HG02759 (cell line): ENCODE measurements around the gene WDR18.
"Not testable (repeated sequence)": the region's sequence is repeated elsewhere in the genome, so short reads cannot be mapped to it uniquely, and the experiment has no call there.

ENCODE experiments used
- ATAC-seq: cut with Tn5 transposase; IDR thresholded peaks from one replicate; pipeline ENCODE4 v1.9.1; 2021; ENCODE audit warnings: mild to moderate bottlenecking, moderate library complexity; ENCODE audit not compliant: unreplicated experiment

Gene WDR18

DNA sequence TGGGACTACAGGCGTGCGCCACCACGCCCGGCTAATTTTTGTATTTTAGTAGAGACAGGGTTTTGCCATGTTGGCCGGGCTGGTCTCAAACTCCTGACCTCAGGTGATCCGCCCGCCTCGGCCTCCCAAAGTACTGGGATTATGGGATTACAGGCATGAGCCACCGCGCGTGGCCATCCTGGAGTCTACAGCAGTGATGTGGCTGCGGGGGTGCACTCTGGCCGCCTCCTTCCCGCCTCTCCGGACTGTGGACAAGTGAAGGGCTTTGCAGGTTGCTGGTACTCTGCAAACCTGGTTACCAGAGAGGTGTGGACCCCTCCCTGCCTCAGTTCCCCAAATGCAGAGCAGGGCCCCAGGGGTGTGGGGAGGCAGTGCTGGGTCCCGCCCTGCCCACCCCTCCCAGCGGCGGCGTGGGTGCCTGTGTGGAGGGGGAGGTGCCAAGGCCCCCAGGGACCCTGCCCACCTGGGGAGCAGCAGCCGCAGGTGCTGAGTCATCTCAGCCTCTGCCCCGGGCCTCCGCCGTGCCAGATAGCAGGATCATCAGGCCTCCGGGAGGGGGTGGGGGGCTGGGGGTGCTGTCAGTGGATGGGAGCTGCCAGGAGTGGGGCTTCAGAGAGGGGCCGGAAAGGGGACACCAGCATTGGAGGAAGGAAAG is 35.2 kb upstream of the WDR18 start:
- ATAC-seq, result no peak

DNA sequence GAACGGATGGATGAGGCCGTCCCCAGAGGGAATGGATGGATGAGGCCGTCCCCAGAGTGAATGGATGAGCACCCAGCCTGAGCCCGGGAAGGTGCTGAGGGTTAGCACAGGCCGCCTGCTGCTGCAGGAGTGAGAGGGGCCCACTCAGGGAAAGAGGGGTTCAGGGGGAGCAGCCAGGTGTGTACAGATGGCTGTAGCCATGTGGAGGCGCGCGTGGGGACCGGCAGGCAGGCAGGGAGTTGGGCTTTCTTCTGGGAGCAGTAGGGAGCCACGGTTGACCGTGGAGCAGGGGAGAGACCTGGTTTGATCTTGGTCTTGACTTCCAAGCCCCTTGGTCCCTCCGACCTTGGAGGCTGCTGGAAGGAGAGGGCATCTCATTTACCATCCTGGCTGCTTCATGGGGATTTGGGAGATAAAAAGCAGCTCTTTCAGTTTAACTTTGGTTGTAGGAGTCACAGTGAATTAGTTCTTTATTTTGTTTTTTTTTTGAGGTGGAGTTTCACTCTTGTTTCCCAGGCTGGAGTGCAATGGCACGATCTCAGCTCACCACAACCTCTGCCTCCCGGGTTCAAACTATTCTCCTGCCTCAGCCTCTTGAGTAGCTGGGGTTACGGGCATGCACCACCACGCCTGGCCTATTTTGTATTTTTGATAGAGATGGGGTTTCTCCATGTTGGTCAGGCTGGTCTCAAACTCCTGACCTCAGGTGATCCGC is 33.6 kb upstream of the WDR18 start:
- no peak for ATAC-seq

DNA sequence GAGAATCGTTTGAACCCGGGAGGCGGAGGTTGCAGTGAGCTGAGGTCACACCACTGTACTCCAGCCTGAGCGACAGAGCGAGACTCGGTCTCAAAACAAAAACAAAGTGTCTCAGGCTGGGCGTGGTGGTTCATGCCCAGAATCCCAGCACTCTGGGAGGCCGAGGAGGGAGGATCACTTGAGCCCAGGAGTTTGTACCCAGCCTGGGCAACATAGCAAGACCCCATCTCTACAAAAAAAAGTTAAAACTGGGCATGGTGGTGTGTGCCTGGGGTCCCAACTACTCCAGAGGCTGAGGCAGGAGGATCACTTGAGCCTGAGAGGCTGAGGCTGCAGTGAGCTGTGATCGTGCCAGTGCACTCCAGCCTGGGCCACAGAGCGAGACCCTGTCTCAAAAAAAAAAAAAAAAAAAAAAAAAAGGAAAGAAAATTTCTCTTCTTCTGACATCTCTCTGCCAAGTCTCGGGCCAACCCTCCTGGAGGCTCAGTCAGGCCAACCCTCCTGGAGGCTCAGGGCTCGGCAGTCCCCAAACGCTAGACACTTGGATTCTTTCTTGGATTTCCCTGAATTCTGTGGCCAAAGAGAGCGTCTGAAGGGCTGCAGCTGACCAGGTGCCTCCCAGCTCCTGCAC is 32.0 kb upstream of the WDR18 start:
- ATAC-seq, result no peak

DNA sequence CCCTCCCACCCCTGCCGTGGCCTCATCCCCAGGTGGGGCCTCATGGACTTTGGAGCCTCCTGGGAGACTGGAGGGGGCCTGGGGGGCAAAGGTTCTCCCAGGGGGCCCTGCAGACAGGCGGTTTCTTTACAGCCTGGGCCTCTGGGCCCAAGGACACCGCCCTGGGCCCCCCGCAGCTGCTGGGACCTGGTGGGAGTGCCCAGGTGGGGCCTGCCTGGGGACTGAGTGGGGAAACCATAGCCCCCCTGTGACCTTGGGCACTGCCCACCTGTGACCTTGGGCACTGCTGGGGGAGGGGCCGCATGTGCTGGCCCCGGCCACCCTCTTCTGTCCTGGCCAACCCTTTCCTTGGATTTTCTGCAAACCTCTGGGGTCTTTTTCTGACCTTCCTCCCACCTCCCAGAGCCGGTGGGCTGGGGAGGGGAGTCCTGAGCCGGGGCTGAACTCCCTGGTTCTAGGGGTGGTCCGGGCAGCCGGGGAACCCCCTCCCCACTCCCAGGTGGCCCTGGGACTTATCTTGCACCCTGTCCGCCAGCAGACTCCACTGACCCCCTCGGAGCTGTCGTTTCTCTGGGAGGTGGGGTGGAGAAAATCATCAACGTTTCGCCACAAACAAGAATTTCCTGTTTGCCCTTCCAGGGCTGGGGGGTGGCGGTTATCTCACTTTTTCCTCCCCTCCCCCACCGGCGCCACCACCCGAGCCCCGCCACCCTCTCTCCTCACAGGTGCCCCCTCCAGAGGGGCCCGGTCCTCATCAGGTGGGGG is 31.3 kb upstream of the WDR18 start:
- no peak for ATAC-seq

DNA sequence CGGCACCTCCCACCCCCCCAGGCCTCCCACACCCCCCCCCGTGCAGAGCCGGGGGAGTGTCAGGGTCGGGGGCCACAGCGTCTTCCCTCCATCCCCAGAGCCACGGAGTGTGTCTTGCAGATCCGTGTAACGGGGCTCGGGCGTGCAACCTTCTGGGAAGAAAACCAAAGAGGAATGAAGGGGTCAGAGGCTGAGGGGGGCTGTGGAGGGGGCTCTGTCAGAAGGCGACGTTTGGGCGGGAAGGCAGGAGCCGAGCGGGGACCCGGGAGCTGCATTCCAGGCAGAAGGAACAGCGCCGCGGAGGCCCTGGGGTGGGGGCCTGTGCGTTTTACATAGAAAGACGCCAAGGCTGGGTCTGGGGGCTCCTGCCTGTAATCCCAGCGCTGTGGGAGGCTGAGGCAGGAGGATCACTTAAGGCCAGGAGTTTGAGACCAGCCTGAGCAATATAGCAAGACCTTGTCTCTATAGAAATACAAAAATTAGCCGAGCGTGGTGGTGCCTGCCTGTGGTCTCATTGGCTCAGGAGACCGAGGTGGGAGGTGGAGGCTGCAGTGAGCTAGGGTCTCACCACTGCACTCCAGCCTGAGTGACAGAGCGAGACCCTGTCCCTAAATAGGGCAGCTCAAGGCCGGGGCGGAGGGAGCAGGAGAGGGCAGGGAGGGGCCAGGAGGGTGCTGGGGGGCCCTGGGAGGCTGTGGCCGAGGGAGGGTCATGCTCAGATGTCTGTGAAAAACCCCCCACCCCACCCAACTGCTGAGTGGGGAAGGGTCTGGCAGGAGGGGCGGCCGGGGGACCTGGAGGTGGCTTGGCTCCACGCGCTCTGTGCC is 30.5 kb upstream of the WDR18 start:
- ATAC-seq, result no peak

DNA sequence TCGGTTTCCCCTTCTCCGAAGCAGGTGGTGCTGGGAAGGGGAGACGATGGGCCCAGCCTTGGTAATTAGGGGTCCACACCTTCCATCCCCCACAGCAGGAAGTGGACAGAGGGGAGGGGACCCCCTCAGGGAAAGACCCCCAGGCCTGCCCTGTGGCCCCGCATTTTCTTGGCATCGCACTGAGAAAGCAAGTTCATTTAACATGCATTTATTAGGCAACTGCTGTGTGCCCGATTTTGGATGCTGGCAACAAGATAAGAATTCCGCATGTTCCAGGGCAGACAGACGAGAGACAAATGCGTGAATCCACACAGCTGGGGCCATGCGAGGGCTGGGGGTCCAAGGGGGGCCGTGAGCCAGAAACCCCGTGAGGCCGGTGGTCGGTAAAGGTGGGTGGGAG is 29.9 kb upstream of the WDR18 start:
- no peak for ATAC-seq

DNA sequence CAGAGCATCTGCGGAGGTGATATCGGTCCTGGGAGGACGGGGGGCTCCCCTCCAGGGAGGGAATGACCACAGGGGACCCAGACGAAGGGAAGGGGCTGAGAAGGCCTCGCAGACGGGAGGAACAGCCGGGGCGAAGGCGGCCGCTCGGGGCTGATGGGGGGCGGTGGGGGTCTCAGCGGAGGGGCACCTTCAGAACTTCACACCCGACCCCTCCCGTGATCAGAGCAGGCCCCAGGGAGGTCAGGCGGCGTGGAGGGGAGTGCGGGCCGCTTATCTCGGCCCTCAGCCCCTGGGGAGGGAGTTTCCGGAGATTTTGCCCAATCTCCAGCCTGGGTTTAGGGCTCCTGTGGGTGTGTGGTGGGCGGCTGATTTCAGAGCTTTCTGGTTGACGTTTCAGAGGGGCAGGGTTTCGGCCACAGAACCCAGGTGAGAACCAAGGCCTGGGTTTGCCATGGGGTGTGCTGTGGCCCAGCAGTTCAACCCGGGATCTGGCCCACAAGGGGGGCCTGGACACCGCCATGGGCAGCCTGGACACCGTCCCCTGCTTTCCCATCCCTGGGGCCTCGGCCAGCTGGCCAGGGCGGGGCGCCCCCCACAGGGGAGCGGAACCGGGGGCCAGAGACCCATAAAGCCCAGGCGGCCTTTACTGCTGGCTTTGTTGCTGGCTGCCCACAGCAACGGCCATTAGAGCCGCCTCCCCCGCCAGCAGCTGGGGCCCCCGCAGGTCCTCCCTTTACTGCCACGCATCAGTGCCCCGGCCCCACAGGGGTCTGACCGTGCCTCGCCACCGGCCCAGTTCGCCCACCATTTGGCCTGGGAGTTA is 29.3 kb upstream of the WDR18 start:
- no peak for ATAC-seq

DNA sequence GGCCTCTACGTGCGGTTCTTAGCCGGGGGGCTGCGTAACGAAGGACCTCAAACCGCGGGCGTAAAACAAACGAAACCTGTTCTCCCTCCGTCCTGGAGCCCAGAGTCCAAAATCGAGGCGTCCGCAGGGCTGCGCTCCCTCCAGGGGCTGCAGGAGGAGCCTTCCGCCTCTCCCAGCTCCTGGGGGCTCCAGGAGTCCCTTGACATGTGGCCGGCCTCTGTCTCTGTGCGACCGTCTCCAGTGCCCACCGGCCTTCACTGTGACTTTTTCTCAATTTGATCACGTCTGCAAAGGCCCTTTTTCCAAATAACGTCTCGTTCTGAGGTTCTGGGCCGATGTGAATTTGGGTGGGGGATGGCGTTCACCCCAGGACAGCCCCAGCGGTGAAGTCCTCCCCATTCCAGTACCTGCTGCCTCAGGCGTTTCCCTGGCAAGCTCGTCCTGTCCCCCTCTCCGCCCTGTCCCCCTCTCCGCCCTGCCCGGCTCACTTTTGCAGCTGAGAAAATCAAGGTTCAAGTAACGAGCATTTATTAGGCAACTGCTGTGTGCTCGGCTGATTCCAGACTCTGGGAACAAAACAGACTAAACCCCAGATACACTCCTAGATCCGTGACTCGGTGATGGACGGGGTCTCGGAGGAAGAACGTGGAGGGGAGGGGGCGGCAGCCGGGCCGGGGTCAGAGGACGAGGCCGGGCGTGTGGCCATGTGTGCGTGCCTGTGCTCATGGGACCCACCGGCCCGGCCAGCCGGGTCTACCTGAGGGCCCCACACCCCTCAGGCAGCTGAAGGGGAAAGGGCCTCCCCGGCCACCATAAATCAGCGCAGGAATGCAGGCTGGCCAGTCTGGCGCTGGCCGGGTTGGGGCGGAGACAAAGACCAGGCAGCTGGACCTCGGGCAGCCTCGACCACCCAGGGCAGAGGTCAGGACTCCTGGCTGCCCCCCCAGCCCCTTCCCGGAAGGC is 28.1 kb upstream of the WDR18 start:
- no peak for ATAC-seq

DNA sequence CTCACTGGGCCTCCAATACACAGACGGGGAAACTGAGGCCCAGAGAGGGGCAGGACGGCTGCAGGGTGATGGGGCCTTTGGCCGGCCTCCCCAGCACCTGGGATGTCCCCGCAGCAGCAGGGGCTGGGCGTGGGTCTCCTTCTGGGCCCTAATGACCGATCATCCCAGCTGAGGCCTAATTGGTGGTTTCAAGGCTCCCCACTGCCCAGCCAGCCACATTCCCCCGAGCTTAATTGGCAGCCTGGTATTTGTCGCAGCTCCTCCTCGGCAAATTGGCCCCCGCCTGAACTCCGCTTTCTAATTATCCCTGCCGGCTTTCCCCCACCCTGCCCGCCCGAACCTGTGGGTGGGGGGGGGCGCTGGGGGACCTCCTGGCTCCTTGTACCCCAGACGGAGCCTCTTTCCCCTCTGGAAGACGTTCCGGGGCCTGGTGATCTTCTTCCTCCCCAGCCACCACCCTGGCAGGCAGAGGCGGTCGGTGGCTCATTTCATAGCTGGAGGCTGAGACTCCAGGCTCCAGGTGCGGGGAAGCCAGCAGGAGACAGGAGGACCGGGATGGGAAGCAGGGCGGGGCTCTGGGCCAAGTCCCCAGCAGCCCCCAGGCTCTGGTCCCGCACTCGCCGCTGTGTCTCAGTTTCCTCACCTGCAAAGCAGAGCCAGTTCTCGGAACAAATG is 27.2 kb upstream of the WDR18 start:
- ATAC-seq, result no peak

DNA sequence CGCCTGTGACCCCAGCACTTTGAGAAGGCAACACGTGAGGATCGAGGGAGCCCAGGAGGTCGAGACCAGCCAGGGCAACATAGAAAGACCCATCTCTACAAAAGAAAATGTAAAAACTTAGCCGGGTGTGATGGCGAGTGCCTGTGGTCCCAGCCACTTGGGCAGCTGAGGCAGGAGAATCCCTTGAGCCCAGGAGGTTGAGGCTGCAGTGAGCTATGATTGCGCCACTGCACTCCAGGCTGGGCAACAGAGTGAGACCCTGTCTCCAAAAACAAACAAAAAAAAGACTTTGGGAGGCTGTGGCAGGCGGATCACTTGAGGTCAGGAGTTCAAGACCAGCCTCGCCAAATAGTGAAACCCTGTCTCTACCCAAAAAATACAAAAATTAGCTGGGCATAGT is 26.6 kb upstream of the WDR18 start:
- ATAC-seq, result not testable (repeated sequence)

DNA sequence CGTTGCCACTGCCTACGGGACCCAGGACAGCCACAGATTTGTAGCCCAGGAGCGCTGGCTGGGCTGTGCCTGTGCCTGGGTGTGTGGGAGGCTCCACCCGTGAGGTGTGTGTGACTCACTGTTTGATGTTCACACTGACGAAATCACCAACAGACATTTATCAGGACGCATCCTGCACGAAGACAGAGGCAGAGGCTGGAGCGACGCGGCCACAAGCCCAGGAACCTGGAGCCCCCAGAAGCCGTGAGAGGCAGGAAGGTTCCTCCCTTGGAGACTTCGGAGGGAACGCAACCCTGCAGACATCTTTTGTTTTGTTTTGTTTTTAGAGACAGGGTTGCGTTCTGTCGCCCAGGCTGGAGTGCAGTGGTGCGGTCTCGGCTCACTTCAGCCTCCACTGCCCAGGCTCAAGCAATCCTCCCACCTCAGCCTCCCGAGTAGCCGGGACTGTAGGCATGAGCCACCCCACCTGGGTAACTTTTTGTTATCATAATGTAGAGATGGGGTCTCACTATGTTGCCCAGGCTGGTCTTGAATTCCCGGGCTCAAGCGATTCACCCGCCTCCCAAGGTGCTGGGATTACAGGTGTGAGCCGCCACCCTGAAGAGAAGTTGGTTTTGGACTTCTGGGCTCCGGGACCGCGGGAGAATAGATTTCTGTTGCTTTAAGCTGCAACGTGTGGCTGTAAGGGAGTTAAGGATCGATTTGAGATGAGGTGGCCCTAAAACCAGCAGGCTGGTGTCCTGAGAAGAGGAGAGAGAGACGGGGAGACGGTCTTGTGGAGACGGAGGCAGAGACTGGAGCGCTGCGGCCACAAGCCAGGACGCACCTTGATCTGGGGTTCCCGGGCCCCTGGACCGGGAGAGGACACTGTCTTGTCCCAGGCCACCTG is 24.9 kb upstream of the WDR18 start:
- no peak for ATAC-seq

DNA sequence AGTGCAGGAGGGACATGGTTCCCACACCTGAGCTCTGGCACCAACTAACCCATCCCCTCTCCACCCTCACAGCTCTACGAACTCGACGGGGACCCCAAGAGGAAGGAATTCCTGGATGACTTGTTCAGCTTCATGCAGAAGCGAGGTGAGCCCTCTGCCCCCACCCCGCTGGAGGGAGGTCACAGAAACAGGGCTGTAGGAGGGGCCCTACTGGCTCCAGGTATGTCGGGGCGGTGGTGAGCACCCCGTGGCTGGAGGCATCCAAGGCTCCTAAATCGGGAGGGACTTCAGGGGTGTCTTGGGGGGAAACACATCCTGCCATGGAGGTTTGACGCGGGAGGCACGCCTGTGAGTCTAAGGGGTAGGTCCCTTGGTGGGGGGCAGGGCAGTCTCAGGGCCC is 24.1 kb upstream of the WDR18 start:
- no peak for ATAC-seq

DNA sequence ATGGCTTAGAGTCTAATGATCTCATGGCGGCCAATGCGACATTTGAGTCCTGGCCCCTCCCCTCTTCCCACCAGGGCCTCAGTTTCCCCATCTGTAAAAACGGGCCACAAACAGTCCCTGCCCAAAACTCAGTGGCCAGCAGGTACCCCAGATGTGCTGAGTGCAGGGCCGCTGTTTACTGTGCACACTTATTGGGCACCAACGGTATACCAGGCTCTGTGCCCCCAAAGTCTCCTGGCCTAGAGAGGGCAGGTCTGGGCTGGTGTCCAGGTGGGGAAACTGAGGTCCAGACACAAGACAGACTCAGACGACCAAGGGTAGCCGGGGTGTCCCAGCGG is 23.6 kb upstream of the WDR18 start:
- ATAC-seq, result no peak

DNA sequence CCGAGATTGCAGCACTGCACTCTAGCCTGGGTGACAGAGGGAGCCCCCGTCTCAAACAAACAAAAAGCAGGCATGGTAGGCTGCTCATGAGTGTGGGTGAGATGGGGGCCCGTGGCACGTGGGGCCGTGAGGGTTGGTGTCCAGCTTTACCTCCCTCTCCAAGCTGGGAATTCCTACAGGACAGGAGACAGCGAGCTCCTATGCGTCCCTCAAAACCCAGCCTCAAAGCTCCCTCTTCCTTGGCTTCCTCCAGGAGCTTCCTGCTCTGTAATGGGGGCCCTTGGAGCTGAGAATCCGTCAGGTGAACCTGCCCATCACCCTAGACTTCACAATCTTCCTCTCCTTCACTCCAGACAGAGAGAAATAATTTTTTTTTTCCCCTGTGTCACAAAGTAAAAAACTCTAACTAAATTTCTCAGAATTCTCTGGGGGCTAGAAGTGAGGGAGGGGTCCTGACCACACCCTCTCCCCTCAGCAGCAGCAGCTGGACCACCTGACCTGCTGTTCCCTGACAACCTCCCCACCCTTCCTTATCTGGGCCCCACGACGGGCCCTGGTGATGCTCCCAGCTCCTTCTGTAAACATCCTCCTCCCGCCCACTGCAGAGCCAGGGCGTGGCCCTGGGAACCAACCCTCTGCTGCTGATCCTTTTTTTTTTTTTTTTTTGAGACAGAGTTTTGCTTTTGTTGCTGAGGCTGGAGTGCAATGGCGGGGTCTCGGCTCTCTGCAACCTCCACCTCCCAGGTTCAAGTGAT is 22.1 kb upstream of the WDR18 start:
- no peak for ATAC-seq

DNA sequence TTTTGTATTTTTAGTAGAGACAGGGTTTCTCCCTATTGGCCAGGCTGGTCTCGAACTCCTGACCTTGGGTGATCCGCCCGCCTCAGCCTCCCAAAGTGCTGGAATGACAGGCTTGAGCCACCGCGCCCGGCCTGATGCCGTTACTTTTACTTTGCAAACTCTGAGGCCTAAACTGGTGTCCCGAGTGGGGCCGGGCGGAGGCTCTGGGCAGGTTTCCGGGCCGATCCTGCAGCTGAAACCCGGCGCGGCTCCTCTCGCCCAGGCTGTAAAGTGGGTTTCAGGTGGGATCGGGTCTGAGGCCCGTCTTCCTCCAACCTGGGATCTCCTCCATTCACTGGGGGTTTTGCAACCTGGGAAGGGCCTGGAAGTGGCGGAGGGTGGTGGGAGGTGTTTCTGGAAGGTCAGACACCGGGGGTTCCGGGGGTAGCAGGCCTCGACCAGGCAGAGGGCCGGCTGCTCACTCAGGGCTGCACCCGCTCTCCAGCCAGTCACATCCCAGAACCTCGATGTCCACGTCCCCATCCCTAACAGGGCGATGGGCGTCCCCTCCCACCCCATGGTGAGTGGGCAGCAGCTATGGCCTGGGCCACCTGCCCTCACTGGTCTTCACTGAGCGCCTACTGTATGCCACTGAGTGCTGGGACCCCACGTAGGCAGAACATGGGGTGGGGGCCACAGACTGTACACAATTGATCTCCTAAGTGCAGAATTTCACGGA is 21.3 kb upstream of the WDR18 start:
- ATAC-seq, result no peak

DNA sequence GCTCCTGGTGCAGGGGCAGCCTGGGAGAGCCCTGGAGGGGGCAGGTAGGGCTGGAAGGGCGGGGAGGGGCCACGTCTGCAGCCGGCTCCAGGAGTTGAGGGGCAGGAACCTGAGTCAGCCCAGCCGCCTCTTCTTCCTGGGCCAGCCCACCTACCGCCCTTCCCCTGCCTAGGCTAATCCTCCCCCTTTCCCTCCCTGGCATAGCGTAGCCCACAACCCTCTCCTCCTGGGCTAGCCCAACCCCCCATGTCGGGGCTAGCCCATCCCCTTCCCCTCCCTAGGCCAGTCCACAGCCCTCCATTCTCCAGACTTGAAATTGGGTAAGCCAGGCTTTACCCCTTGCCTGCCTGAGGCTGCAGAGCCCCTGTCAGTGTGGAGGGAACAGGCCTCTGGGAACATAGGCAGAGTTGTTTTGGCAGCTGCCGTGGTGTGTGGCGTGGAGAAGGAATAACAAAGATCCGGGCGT is 20.6 kb upstream of the WDR18 start:
- no peak for ATAC-seq
